Ovary (tissue), 9 donors: ENCODE measurements around the gene MAPK13. TPM values are rescaled to one million over a fixed set of nuclear protein-coding genes. Genes with fewer than 3 reads are reported as not detected.

ENCODE experiments used
- DNase-seq, 5 donors: peaks; one replicate each; pipeline ENCODE4 v3.0.0-alpha.2; 2019 to 2020
- H3K27ac ChIP-seq, 2 donors: fragments of 200-600 bp; one replicate each; pipeline versions ENCODE4 v1.5.1 to v1.8.0; 2019 to 2022
- H3K27me3 ChIP-seq: fragments of 200-600 bp; one replicate; pipeline ENCODE4 v1.8.0; 2022
- H3K36me3 ChIP-seq: fragments of 200-600 bp; sonication (generic); one replicate; pipeline ENCODE4 v1.5.1; 2019
- H3K4me1 ChIP-seq: one replicate; pipeline ENCODE4 v1.8.1; 2013; ENCODE audit warnings: mild to moderate bottlenecking, moderate library complexity; ENCODE audit not compliant: insufficient read depth
- H3K4me3 ChIP-seq: fragments of 200-600 bp; sonication (generic); one replicate; pipeline ENCODE4 v1.5.1; 2017
- H3K9me3 ChIP-seq, 2 donors: fragments of 200-600 bp in 1 of 2; sonication (generic) in 1 of 2; one replicate each; pipeline versions ENCODE4 v1.5.1 to v1.8.1; 2013 to 2019; ENCODE audit warnings: mild to moderate bottlenecking in 1 of 2, moderate library complexity in 1 of 2
- CTCF ChIP-seq, 3 donors: fragments of 450-650 bp in 2 of 3; fragments of 200-600 bp in 1 of 3; IDR thresholded peaks; one replicate each; pipeline versions ENCODE4 v1.5.1 to v1.8.0; 2016 to 2022; ENCODE audit warnings: antibody characterized with exemption in 3 of 3, mild to moderate bottlenecking in 1 of 3
- EP300 ChIP-seq: sonication (generic); formaldehyde crosslinking; IDR thresholded peaks from one replicate; pipeline ENCODE4 v1.6.1; 2017; ENCODE audit warnings: antibody characterized with exemption
- POLR2A ChIP-seq: fragments of 450-650 bp; IDR thresholded peaks from one replicate; pipeline ENCODE4 v1.6.1; 2017; ENCODE audit warnings: antibody characterized with exemption, mild to moderate bottlenecking, moderate library complexity
- WGBS, 3 donors: extraction: QIAGEN DNeasy Blood & Tissue Kit in 1 of 3; methylation state at CpG; one replicate each; pipeline versions ENCODE4 v1.1.5 to v1.1.7; 2013 to 2017; 5-methylcytosine and 5-hydroxymethylcytosine counted together
- intact Hi-C, 4 donors: fragments of 100-400 bp; cut with DNase I; formaldehyde crosslinking; loops; one replicate each; pipeline versions ENCODE4 v1.11.0 to v1.15.1; 2022 to 2023
- polyA plus RNA-seq, 2 donors: library from polyadenylated mRNA; stranded (reverse); fragments of 200-250 nt in 1 of 2; fragments of 350-450 nt in 1 of 2; fragmentation: Illumina TruSeq in 1 of 2; extraction: RNeasy Lipid Tissue Mini Kit (QIAGEN cat#74804) in 1 of 2; gene quantifications; one replicate each; pipeline ENCODE4 v1.2.3, GENCODE V29; 2013 to 2014
- total RNA-seq, 7 donors: library from RNA; depleted of rRNA in 2 of 7; stranded (reverse); fragments of >200 nt in 2 of 7; fragmentation: NEBNext Ultra II Directional in 3 of 7; extraction: Animal tissue kit (Norgen Biotek cat#: 25700) in 3 of 7; gene quantifications; one replicate each; pipeline versions ENCODE4 v1.1.0 to v1.2.4, GENCODE V29; 2016 to 2023
- donor health status: DM: no; HTN: no; CAD: no; lungs with moderate emphysema.
- donor health status: DM: no; HTN: no; CAD: no.
- donor health status: Bipolar disorder and iron deficiency.
- donor health status: DM: yes; HTN: yes; CAD: no.
- donor health status: DM: no; HTN: no; CAD: no.
- donor health status: DM: yes; HTN: yes; CAD: no.

MAPK13 gene
- total and polyA plus RNA-seq, 9 donors, result 3.3 to 15.6 (median 6.2) TPM

GRCh38 chr6:36115412-36115811 lies 14.9 kb upstream of the MAPK13 start:
- no peaks in the 10 kb centered on the region for H3K36me3 ChIP-seq
- DNase-seq, result no peak
- no peak for TF ChIP-seq EP300
- TF ChIP-seq POLR2A, result no peak
- TF ChIP-seq CTCF (IDR thresholded peaks at IDR 0.05), result no peak
- no peak overlapping the region for H3K27ac ChIP-seq
- no peaks in the 10 kb centered on the region for H3K27me3 ChIP-seq
- no peak overlapping the region for H3K4me3 ChIP-seq
- intact Hi-C loops, result no loop called here
- no peaks in the 10 kb centered on the region for H3K4me1 ChIP-seq
- WGBS, 3 donors, result 96 to 97% (median 96%) methylated on average over 10 of the region's 10 CpGs
- no peaks in the 10 kb centered on the region for H3K9me3 ChIP-seq

GRCh38 chr6:36116066-36116864 lies 14.0 kb upstream of the MAPK13 start:
- DNase-seq, result no peak
- TF ChIP-seq EP300 (no peak), POLR2A (no peak), CTCF (IDR thresholded peaks at IDR 0.05) (no peak)
- Histone ChIP-seq H3K4me1 (no peaks in the 10 kb centered on the region), H3K27me3 (no peaks in the 10 kb centered on the region), H3K9me3 (no peaks in the 10 kb centered on the region), H3K36me3 (no peaks in the 10 kb centered on the region), H3K4me3 (no peak overlapping the region), H3K27ac (no peak overlapping the region)
- 81 to 86% (median 82%) methylated on average over 3 of the region's 3 CpGs for WGBS, 3 donors
- intact Hi-C loops, result no loop called here

DNA sequence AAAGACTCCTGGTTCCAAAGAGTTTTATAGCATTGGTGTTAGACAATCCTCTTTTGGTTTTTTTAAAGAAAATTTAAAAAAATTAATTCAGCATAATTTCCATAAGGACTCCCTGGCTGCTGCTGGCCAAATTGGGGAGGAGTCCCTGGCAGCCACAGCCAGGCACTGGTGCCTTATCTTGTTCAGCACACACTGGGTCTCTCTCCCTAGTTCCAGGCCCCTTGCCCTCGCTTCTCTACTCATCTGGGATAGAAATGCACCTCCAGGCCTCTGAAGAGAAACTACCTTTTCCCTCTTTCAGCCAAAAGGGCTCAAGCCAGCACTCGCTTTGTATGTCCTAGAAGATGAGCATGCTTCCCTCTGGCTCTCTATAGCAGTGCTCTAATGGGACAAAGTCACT lies 13.4 kb upstream of the MAPK13 start:
- Histone ChIP-seq H3K9me3 (no peaks in the 10 kb centered on the region), H3K27me3 (no peaks in the 10 kb centered on the region), H3K27ac (no peak overlapping the region), H3K36me3 (no peaks in the 10 kb centered on the region), H3K4me1 (no peaks in the 10 kb centered on the region), H3K4me3 (no peak overlapping the region)
- intact Hi-C loops, result no loop called here
- TF ChIP-seq CTCF (IDR thresholded peaks at IDR 0.05) (no peak), EP300 (no peak), POLR2A (no peak)
- 88 to 94% (median 92%) methylated on average over 2 of the region's 2 CpGs for WGBS, 3 donors
- DNase-seq, result no peak

DNA sequence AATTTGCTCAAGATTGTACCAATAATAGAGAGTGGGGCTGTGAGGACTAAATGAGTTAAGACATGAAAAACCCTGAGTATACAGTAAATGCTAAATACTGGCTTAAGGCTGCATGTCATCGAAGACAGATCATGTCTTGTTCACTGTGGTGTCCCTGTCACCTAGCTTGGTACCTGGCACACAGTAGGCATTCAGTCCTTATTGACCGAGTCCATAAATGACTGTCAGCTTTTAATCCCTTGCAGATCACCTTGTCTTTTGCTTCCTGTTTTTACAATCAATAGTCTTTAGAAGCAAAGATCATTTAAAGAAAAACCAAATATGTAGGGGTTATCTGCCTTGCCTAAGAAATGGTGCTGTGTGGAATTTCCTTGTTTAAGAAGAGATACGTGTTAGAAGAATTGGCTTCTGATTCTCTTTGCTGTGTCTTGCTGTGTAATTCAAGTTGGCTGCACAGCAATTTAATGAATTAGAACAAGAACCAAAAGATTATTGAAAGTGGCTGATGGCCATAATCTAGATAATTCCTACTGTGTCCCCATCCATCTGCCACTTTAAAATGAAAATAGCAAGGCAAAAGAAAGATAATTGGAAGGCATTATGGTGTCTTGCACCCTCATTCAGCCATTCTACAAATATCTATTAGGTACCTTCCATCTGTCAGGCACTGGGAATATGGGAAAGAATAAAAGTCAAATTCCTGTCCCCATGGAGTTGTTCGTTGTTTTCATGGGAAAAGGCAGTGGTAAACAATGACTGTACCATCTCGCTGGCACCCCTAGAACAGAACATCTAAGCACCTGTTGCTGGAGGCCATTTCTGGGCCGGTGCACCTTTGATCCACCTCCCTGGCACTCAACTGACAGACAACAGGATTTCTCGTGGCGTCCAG lies 12.4 kb upstream of the MAPK13 start:
- Histone ChIP-seq H3K27ac (no peak overlapping the region), H3K4me3 (no peak overlapping the region)
- 81 to 89% (median 84%) methylated on average over 8 of the region's 8 CpGs for WGBS, 3 donors

More for the DNA sequence above, 12.4 kb upstream of the MAPK13 start:
- Histone ChIP-seq H3K36me3 (no peaks in the 10 kb centered on the region), H3K4me1 (no peaks in the 10 kb centered on the region), H3K9me3 (no peaks in the 10 kb centered on the region), H3K27me3 (no peaks in the 10 kb centered on the region)
- no peak for DNase-seq
- intact Hi-C loops, result no loop called here
- TF ChIP-seq EP300, result no peak
- no peak for TF ChIP-seq POLR2A
- no peak for TF ChIP-seq CTCF (IDR thresholded peaks at IDR 0.05)
